Measurements from ENCODE around the gene PCGF5.
A peak's percentile ranks its signal among the peaks of the same experiment; 100 is the strongest.
"Not testable (repeated sequence)": the region's sequence is repeated elsewhere in the genome, so short reads cannot be mapped to it uniquely, and the experiment has no call there.

Gene PCGF5

GRCh38 chr10:91210435-91210834, 10.0 kb upstream of the PCGF5 start:
- no peak for DNase-seq

- DNase-seq = no peak
Observed at GRCh38 chr10:91211675-91212074, 8.8 kb upstream of the PCGF5 start.

- no peak for DNase-seq
Observed at GRCh38 chr10:91214911-91215310, 5.6 kb upstream of the PCGF5 start.

GRCh38 chr10:91215384-91215783, 5.1 kb upstream of the PCGF5 start:
- no peak for DNase-seq

GRCh38 chr10:91219371-91220193, 881 bp upstream of the PCGF5 start:
- no peak for DNase-seq

- peak; percentile 15 for DNase-seq
Observed at GRCh38 chr10:91220954-91221675, 652 bp downstream of the PCGF5 start.

- no peak for DNase-seq
Observed at GRCh38 chr10:91226093-91226492, 5.6 kb downstream of the PCGF5 start.

- DNase-seq = no peak
Observed at GRCh38 chr10:91227576-91227975, 7.1 kb downstream of the PCGF5 start.

GRCh38 chr10:91229683-91230082, 9.2 kb downstream of the PCGF5 start:
- no peak for DNase-seq

GRCh38 chr10:91238191-91238590, 17.7 kb downstream of the PCGF5 start:
- no peak for DNase-seq

- no peak for DNase-seq
Observed at GRCh38 chr10:91239789-91240188, 19.3 kb downstream of the PCGF5 start.

GRCh38 chr10:91242940-91243339, 22.5 kb downstream of the PCGF5 start:
- no peak for DNase-seq

- no peak for DNase-seq
Observed at GRCh38 chr10:91247360-91248111, 27.1 kb downstream of the PCGF5 start.

- DNase-seq = no peak
Observed at GRCh38 chr10:91249700-91250099, 29.2 kb downstream of the PCGF5 start.

- DNase-seq = no peak
Observed at GRCh38 chr10:91250341-91250740, 29.9 kb downstream of the PCGF5 start.

GRCh38 chr10:91251430-91252056, 31.1 kb downstream of the PCGF5 start:
- DNase-seq = peak; percentile 32

- no peak for DNase-seq
Observed at GRCh38 chr10:91253300-91253699, 32.8 kb downstream of the PCGF5 start.

- DNase-seq = no peak
Observed at GRCh38 chr10:91257310-91257709, 36.8 kb downstream of the PCGF5 start.

GRCh38 chr10:91260417-91260816, 40.0 kb downstream of the PCGF5 start:
- DNase-seq = not testable (repeated sequence)

- DNase-seq = no peak
Observed at GRCh38 chr10:91271886-91272285, 51.4 kb downstream of the PCGF5 start.

GRCh38 chr10:91284486-91285090, 64.1 kb downstream of the PCGF5 start:
- DNase-seq = no peak

GRCh38 chr10:91286572-91286971, 66.1 kb downstream of the PCGF5 start:
- no peak for DNase-seq

GRCh38 chr10:91287276-91287675, 66.8 kb downstream of the PCGF5 start:
- DNase-seq = no peak

All from stimulated activated naive CD4-positive, alpha-beta T cell treated with Interleukin-2 at 50 U/mL for 16 hours (primary cell).